GM10248 (cell line): ENCODE measurements around the gene CLEC18B.
"Not testable (repeated sequence)": the region's sequence is repeated elsewhere in the genome, so short reads cannot be mapped to it uniquely, and the experiment has no call there.

Experiments used
- CTCF ChIA-PET: fragments of 300-600 bp; sonication (Branson Sonifier 250); formaldehyde crosslinking; extraction: SDS; loops from one replicate; lab custom pipeline; 2021; ENCODE audit warnings: antibody characterized with exemption; lab: Yijun Ruan, JAX
- POLR2A ChIA-PET: fragments of 350-650 bp; sonication (Branson Sonifier 250); formaldehyde crosslinking; extraction: SDS; loops from one replicate; lab custom pipeline; 2020; ENCODE audit warnings: antibody characterized with exemption; lab: Yijun Ruan, JAX
- DNase-seq: peaks from one replicate; pipeline ENCODE4 v3.0.0; 2012; ENCODE audit errors: extremely low spot score
- TF ChIP-seq, protein P1 (sequence below): IDR thresholded peaks from 2 replicates; pipeline ENCODE4 v1.5.1; 2012; ENCODE audit warnings: mild to moderate bottlenecking, low read depth; ENCODE audit errors: extremely low read depth, missing control alignments, control extremely low read depth

Gene CLEC18B

DNA sequence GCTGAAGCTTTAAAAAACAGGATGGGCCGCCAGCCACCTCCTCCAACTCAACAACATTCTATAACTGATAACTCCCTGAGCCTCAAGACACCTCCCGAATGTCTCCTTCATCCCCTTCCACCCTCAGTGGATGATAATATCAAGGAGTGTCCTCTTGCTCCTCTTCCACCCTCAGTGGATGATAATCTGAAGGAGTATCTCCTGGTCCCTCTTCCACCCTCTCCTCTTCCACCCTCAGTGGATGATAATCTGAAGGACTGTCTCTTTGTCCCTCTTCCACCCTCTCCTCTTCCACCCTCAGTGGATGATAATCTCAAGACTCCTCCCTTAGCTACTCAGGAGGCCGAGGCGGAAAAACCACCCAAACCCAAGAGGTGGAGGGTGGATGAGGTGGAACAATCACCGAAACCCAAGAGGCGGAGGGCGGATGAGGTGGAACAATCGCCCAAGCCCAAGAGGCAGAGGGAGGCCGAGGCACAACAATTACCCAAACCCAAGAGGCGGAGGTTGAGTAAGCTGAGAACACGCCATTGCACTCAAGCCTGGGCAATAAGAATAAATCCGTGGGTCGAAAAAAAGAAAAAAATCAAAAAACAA, 29.7 kb downstream of the CLEC18B start:
- CTCF ChIA-PET, POLR2A ChIA-PET, DNase-seq: not testable (repeated sequence)

DNA sequence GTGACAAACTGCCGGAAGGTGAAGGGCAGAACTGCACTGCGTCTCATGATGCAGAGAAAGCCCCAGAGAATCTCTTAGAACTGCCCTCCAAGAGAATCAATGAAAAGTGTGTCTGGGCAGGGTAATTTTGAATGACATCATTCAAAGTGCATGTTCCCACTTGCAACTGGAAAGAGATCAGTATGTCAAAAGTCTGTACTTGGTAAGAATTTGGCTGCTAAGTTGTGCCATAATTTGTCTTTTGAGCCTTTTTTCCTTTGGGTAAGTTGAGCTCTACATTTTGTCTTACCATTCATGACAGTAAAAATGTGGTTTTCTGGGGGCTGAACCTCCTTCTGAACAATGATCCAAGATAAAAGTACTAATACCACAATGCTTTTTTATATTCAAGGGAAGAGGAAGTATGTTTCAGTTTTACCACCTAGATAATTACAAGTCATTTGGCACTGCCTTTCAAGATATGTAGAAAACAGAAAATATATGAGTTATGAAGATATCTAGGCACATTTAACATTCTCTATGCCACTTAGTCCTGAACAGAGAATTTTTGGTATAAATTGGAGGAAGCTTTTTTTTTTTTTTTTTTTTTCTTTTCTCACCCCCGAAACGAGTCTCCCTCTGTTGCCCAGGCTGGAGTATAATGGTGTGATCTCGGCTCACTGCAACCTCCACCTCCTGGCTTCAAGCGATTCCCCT, 38.8 kb downstream of the CLEC18B start:
- POLR2A ChIA-PET, CTCF ChIA-PET, DNase-seq: not testable (repeated sequence)

DNA sequence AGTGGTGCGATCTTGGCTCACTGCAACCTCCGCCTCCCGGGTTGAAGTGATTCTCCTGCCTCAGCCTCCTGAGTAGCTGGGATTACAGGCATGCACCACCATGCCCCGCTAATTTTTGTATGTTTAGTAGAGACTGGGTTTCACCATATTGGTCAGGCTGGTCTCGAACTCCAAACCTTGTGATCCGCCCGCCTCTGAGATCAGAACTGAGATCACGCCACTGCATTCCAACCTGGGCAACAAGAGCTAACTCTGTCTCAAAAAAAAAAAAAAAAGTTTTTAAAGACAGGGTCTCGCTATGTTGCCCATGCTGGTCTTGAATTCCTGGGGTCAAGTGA, 47.5 kb downstream of the CLEC18B start:
- CTCF ChIA-PET, DNase-seq, POLR2A ChIA-PET: not testable (repeated sequence)

DNA sequence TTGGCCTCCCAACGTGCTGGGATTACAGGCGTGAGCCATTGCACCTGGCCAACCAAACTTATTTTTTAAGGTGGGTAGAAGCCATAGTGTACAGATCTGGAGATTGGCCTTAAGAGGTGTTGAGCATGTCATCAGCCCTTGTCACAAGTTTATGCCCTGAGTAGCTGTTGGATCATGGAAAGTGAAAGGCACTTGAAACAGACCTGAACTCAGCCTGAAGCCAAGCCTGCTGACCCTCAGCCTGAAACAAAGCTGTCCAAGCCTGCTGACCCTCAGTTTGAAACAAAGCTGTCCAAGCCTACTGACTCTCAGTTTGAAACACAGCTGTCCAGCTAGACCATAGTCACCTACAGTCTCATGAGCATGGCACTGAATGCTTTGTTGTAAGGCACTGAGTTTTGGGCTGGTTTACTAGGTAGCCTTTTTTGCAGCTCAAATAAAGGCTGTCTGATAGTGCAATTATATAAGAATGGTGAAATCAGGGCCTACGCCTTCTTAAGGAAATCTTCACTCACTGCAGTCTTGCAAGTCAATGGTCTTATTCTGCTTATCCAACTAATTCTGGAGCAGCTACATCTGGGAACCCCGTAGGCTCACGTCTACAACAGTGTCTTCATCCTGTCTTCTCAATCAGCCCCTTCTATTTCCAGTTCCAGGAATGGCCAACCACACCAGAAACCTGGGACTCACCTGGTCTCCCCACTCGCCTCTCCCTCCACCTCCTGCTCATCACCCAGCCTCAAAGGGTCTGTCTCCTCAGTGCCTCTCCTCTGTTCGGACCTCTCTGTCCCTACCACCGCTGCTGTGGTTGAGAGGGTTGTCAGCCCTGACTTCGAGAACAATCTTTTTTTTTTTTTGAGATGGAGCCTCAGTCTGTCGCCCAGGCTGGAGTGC, 48.1 kb downstream of the CLEC18B start:
- TF ChIP-seq, protein P1, sequence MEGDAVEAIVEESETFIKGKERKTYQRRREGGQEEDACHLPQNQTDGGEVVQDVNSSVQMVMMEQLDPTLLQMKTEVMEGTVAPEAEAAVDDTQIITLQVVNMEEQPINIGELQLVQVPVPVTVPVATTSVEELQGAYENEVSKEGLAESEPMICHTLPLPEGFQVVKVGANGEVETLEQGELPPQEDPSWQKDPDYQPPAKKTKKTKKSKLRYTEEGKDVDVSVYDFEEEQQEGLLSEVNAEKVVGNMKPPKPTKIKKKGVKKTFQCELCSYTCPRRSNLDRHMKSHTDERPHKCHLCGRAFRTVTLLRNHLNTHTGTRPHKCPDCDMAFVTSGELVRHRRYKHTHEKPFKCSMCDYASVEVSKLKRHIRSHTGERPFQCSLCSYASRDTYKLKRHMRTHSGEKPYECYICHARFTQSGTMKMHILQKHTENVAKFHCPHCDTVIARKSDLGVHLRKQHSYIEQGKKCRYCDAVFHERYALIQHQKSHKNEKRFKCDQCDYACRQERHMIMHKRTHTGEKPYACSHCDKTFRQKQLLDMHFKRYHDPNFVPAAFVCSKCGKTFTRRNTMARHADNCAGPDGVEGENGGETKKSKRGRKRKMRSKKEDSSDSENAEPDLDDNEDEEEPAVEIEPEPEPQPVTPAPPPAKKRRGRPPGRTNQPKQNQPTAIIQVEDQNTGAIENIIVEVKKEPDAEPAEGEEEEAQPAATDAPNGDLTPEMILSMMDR, result no peak
- DNase-seq, result peak; percentile 26
- CTCF ChIA-PET, result no interaction called here
- POLR2A ChIA-PET, result no interaction called here

DNA sequence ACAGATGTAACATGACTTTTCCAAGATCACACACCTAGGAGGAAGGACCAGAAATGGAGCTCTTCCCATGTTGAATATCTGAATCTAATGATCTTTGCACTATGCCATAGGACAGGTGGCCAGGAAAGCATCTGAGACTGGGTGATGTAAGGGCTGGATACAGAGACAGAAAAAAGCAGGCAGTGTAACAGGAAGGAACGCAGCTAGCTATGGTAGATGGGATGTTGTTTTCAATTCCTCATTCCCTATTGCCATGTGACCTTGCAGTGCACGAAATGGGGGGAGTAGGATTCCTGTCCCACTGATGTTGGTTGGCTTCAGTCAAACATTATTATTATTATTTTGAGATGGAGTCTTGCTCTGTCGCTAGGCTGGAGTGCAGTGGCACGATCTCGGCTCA, 48.9 kb downstream of the CLEC18B start:
- ChIA-PET POLR2A (no interaction called here), CTCF (no interaction called here)
- DNase-seq, result peak; percentile 20
- TF ChIP-seq, protein P1, result no peak

DNA sequence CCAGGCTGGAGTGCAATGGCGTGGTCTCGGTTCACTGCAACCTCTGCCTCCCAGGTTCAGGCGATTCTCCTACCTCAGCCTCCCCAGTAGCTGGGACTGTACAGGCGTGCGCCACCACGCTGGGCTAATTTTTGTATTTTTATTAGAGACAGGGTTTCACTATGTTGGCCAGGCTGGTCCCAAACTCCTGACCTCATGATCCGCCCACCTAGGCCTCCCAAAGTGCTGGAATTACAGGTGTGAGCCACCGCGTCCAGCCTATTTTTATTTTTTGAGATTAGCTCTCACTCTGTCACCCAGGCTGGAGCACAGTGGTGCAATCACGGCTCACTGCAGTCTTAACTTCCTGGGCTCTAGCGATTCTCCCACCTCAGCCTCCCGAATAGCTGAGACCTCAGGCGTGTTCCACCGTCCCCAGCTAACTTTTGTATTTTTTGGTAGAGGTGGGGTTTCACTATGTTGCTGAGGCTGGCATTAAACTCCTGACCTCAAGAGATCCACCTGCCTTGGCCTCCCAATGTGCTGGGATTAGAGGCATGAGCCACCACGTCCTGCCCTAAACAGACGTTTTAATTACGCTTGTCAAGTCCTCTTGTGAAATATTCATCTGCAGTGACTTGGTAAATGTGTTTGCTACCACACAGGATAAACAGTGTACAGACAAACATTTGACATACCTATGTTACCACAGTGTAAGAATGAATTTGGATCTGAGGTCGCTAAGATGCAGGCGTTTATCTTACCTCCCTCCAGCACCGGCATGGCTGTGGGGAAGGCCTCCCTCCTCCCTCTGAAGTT, 50.7 kb downstream of the CLEC18B start:
- CTCF ChIA-PET, POLR2A ChIA-PET, DNase-seq: not testable (repeated sequence)

DNA sequence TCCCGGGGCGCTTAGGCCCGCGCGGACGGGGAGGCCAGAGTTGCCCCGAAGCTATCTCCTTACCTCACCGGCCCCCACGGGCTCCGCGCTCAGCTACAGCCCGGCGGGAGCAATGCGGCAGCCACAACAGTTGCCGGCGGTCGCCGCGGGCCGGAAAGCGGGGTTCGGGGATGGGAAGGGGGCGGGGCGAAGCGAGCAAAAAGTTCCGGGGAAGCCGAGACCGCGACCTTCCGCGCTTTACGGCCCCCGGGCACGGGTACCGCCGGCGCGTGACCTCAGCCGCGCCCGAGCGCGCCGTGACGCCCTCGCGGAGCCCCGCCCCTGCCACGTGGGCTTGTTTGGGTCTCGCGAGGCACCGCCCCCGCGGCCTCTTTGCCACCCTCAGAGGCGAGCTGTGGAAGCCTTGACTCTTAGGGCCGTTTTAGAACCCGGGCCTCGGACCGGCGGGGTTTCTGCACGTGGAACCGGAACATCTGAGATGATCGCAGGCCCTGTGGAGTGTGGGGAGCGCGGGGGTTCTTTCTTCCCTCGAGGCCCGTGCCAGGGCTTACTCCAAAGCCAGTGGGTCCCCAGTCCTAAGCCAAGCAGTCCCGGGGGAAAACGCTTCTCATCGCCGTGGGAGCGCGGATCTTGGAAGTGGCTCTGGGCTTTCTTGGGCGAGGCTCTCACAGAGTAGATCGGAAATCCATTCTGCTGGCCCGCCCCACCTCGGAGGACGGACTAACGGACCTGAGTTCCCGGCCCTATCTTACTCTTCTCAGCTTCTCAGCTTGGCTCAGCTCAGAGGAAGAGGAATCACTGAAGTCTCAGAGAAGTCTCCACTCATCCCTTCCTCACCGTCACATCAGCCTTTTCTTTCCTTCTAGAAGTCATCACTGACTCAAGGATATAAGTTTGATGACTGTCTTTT, 53.0 kb downstream of the CLEC18B start:
- POLR2A ChIA-PET, CTCF ChIA-PET: not testable (repeated sequence)
- peak; percentile 97 for DNase-seq

DNA sequence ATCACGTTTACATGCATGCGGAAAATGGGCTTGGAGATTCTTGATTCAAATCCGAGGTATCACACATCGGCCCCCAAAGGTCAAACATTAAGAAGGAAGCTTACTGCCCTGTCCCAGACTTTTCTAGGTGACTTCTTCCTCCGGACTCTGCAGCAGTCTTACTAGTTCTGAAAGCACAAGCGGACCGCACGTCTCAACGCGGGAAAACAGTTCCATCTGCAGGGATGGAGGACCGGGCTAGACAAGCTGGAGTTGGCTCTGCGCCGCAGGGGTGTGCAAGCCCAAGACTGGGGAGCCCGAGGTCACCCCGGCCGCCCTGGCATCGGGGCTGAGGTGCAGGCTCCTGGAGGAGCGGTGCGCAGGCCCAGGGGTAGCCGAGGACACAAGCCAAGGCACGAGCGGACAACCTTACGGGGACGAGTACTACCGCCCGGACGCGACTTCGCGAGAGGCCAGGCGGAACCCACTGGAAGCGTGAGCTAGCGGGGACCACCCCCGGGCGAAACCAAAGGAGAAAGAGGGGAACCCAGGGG, 53.7 kb downstream of the CLEC18B start:
- DNase-seq, result peak; percentile 43
- POLR2A ChIA-PET, CTCF ChIA-PET: not testable (repeated sequence)

DNA sequence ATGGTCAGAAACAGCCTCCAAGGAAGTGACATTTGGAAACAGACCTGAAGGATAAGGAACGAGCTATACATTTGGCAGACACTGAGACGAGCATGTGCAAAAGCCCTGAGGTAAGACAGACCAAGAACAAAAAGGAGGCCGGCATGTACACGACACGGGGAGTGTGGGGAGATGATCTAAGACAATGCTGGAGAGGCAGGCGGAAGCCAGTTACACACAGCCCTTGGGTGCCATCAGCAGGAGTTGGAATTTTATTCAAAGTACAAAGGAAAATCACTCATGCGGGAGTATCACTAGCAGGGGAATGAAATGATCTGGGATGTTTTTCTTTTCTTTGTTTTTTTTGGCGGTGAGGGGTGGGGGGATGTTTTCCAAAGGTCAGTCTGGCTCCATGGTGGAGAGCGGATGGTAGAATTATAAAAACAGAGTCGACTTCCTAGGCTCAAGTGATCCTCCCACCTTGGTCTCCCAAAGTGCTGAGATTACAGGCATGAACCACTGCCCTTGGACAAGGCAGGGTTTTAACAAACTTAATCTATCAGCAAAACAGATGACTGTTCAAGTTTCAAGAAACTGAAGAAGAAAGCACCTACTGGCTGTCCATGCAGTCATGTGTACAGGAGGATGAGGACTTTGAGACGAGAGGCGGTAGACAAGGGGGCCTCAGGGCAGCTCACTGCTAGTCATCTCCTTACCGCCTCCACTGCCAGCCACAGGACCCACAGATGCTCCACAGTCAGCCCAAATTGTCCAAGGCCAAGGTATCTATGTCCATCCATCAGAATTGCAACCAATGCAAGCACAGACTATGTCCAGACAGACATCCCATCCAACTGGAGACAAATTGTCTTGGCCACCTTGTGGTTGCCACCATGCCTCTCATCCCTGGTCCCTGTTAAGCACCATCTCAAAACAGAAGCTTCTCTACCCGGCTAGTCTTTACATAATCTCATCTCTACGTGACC, 59.4 kb downstream of the CLEC18B start:
- DNase-seq, POLR2A ChIA-PET, CTCF ChIA-PET: not testable (repeated sequence)
